CD4-positive, alpha-beta T cell treated with Interleukin-15 for 1 hour (primary cell): ENCODE data around the gene NUDT14.

Experiments used
- DNase-seq: peaks from one replicate; pipeline ENCODE4 v3.0.0-alpha.2; 2020

NUDT14 gene

GRCh38 chr14:105155681-105156413, 25.3 kb downstream of the NUDT14 start:
- DNase-seq = no peak

GRCh38 chr14:105155071-105155651, 26.0 kb downstream of the NUDT14 start:
- DNase-seq = no peak

- DNase-seq = no peak
These were observed 26.6 kb downstream of the NUDT14 start for GRCh38 chr14:105154476-105154871.

GRCh38 chr14:105153739-105154475, 27.2 kb downstream of the NUDT14 start:
- no peak for DNase-seq

- no peak for DNase-seq
These were observed 27.8 kb downstream of the NUDT14 start for GRCh38 chr14:105153331-105153731.

- DNase-seq = no peak
These were observed 28.3 kb downstream of the NUDT14 start for GRCh38 chr14:105152794-105153241.

GRCh38 chr14:105151838-105152793, 29.0 kb downstream of the NUDT14 start:
- DNase-seq = no peak

- no peak for DNase-seq
These were observed 29.9 kb downstream of the NUDT14 start for GRCh38 chr14:105151084-105151837.

- DNase-seq = peak; percentile 13
These were observed 30.6 kb downstream of the NUDT14 start for GRCh38 chr14:105150368-105151083.

- DNase-seq = peak; percentile 6
These were observed 31.1 kb downstream of the NUDT14 start for GRCh38 chr14:105150026-105150367.

GRCh38 chr14:105149146-105149781, 31.8 kb downstream of the NUDT14 start:
- peak; percentile 9 for DNase-seq

GRCh38 chr14:105148604-105149145, 32.4 kb downstream of the NUDT14 start:
- DNase-seq = peak; percentile 8

- peak; percentile 12 for DNase-seq
These were observed 33.2 kb downstream of the NUDT14 start for GRCh38 chr14:105147671-105148603.

- DNase-seq = peak; percentile 1
These were observed 34.0 kb downstream of the NUDT14 start for GRCh38 chr14:105146976-105147635.

GRCh38 chr14:105146181-105146975, 34.7 kb downstream of the NUDT14 start:
- DNase-seq = peak; percentile 9

GRCh38 chr14:105145381-105146180, 35.5 kb downstream of the NUDT14 start:
- peak; percentile 15 for DNase-seq
